ENCODE data around the gene GKN2.
"Not testable (repeated sequence)": the region's sequence is repeated elsewhere in the genome, so short reads cannot be mapped to it uniquely, and the experiment has no call there.

GKN2 gene

DNA sequence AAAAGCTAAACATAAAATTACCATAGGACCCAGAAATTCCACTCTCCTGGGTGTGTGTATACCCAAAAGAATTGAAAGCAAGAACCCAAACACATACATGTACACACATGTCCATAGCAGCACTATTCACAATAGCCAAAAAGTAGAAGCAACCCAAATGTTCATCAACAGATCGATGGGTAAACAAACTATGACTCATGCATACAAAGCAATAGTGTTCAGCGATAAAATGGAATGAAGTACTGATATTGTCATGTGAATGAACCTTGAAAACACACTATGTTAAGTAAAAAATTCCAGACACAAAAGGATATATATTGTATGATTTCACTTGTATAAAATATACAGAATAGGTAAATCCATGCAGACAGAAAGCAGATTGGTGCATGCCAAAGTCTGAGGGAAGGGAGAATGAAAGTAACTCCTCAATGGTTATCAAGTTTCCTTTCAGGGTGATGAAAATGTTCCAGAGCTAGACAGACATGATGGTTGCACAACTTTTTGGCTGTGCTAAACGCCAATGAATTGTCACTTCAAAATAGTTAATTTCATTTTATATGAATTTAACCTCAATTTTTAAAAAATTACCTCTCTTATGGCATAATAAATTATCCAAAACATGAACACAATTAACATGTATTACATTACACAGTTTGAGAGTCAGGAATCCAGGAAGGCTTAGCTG lies 35.5 kb downstream of the GKN2 start:
- DNase-seq = peak; percentile 26

DNA sequence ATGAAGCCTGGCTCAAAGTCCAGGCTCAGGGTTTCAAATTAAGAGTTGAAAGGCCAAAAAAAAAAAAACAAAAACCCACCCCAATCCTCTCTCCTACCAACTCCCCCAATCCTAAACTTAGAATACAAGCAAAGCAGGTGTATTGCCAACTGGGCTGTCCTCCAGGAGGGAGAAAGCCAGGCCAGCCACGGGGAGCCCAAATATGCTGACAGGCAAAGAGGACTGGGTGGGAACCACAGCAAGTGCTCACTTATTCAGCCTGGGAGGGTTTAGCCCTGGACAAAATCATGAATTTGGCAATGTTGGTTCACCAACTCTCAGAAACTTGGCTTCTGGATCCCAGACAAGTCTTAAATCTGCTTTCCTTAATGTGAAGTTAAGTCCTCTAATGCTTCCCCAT lies 36.5 kb downstream of the GKN2 start:
- DNase-seq = no peak

DNA sequence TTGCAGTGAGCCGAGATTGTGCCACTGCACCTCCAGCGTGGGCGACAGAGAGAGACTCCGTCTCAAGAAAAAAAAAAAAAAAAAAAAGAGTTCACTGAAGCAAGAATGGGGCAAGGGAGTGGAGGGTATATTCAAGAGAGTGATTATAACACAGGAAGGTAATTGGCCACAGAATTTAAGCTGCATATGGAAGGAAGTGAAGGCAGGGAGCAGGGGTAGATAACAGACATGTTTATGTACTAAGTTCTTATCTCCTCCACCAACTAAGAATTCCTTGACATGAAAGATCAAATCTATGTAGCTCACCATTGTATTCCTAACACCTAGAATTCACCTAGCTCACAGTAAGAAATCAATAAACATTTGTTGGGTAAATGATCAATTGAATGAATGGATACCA lies 37.3 kb downstream of the GKN2 start:
- no peak for DNase-seq

DNA sequence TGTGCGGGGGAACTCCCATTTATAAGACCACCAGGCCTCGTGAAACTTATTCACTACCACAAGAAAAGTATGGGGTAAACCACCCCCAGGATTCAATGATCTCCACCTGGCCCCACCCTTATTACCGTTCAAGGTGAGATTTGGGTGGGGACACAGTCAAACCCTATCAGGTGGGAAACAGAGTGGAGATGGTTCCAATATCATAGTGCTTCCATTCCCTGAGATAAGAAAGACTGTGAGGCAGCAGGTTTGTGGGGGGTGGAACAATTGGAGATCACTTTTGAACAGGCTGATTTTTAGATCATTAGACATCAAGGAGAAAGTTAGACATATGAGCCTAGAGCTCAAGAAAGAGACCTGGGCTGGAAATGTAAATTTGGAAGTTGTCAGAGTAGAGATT lies 39.3 kb downstream of the GKN2 start:
- DNase-seq = no peak

DNA sequence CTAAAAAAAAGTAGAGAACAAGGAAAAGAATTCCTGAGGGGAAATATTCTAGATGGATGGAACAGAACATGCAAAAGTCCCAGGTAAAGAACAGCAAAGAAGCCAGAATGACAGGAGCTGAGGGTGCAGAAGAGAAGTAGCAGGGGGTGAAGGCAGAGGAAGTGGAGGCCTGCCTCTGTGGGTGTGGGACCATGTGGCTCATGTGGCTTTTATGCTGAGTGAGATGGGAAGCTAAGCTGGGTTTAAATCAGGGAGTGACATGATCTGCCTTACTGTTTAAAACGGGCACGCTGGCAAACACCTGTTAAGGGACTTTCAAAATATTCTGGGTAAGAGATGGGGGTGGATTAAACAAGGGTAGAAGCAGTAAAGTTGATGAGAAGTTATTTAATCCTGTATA lies 40.0 kb downstream of the GKN2 start:
- peak; percentile 70 for DNase-seq

DNA sequence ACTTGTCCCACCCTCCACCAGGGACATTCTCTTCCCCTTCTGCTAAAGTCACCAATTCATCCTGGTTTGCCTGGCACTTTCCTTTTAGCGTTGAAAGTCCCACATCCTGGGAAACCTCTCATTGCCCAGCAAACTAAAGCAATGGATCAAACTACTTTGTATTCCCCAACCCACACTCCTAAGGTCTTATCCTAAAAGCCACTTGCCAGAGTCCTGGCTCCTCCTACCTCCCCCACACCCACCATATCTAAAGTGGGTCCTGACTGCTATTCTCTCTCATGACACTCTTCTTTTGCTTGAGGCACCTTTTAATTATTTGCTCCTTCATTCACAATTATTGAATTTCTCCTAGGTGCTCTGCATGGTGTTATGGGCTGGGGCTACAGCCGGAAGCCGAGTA lies 40.6 kb downstream of the GKN2 start:
- no peak for DNase-seq

DNA sequence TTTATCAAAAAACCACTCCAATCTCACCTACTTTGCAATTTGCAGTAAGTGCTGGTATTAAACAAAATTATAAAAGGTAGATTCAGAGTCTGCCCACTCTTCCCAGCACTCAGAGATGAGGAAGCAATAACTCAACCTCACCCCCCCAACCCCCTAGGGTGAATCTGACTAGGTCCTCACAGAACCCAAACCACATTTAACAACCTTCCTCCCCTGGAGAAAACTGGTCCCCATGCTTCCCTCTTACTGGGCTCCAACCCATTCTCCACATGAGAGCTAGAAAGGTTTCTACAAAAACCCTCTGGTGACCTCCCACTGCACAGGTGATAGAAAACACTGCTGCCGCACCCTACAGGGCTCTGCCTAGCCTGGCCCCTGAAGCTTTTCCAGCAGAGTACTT lies 41.0 kb downstream of the GKN2 start:
- DNase-seq = no peak

DNA sequence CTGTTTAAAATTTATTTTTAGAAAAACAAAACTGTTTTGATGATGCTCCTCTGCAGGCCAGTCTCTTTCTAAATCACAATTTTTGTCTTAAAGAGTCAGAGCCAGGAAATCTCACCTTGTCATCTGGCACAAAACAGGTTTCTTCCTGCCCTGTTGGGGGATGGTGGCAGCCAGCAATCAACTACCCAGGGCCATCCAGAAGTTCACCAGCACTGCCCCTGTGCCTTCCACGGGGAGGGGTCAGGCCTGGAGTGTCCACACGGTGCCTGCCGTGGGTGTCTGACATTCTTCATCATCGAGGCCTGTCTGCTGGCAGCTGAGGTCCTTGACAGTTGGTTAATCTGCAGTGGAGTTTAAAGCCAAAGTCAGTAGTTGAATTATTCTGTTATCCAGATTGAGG lies 41.4 kb downstream of the GKN2 start:
- DNase-seq = no peak

DNA sequence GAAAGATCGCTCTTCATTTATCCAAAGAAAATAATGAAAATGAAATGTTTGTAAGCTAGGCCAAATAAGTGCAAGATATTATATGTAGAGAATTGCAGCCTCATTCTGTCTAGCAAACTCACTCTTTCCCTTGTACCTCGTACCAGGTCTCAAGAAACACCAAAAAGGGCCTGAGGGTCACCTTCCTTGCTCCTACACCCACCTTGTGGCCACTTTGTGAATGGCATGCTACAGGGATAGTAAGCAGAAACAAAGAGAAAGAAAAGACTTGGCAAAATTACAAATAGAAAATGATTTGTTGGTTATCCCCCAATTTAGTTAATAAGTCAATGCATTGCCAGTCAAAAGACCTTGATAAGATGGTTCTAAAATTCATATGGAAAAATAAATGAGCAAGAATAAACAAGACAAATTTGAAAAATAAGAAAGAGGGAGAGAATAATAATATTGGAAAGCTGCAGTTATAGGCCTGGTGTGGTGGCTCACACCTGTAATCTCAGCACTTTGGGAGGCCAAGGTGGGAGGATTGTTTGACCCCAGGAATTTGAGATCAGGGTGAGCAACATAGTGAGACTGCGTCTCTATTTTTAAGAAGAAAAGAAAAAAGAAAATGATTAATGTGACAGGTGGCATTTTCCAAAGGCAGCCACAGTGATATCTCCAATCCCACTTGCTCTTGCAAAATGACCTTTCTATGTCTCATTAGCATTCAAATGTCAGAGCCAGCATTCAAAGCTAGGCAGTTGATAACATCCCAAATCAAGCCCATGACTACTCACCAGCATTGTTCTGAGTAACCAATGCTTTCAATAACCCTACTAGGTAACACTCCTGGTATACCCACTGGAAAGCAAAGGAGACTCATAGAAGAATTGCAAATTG lies 42.7 kb downstream of the GKN2 start:
- DNase-seq = peak; percentile 60

DNA sequence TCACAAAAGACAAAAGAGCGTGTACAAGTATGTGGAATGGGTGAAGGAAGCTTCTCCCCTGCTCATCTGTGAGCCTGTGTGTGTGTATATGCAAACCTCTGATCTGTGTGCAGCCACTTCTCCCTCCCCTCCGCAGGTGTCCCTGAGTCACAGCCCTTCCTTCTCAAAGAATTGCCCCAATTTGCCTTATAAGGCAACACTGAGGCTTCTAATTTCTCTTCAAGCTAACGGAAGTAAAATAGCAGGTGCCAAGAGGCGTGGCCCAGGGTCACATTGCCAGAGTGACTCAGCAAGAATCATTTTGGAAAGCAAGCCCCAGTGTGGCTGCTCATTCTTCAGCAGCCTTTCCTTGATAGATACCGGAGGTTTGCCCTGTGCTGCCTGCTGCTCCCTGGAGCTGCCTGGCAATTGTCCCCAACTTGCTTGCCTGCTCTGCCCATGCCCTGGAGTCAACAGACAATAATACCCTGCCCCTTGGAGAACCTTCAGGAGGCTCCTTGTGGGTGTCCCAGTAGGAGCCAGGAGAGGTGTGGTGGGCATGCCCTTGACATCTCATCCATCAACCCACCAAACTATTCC lies 44.2 kb downstream of the GKN2 start:
- DNase-seq = peak; percentile 70

DNA sequence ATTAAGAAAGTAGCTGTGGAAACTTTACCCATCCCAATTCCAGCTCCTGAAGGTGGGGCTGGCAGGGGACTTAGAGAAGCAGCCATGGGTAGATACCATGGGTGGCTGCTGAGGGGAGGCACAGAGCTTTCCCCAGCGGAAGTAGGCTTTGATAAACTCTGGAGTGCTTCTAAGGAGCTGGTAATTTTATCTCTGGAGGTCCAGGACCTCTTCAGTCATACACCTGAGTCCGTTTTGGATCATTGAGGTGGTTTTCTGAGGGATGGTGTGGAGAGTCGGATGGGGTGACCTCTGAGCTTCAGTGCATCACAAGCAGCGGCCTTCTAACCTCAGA lies 44.8 kb downstream of the GKN2 start:
- no peak for DNase-seq

DNA sequence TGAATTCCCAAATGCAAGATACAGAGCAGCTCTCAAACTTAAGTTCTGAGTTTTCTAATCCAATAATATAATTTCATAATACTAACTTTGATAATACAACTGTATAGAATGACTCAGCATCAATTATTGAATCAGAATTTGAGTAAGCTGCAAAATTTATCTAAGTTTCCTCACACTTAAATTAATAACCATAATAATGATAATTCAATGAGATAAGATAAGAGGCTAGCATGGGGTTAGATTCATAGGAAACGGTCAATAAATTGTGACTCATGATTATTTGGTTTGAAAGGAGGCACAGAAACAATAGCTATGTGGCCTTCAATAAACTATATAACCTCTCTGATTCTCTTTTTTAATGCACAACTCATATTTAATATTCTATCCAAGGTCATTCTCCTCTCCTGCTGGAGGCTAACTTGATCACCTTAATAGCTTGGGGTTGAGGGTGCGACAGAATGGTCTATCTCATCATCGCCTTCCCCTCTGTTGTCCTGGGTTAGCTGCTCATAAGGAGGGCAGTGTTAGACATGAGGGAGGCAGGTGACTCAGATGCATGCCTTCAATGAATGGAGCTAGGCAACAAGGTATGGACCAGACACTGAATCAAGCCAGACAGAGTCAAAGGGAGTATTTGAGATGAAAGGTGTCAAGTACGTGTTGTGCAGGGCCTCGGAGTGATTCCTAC lies 45.3 kb downstream of the GKN2 start:
- no peak for DNase-seq

DNA sequence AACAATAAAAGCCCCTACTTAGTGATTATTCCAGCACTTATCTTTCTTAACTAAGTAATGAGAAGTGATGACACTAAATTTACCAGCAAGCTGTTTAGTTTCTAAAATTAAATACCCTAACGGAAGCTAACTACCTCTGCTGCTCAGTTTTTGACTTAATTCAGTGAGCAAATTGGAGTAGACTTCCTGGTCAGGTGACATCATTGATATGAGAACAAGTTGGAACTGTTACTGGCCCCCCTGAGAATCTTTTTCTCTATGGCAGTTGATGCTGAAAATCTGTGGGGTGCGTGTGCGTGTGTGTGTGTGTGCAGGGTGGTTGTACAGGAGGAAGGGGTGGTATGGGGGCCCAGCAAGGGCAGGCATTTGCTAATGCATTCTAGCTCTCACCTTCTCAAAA lies 46.0 kb downstream of the GKN2 start:
- DNase-seq = no peak

DNA sequence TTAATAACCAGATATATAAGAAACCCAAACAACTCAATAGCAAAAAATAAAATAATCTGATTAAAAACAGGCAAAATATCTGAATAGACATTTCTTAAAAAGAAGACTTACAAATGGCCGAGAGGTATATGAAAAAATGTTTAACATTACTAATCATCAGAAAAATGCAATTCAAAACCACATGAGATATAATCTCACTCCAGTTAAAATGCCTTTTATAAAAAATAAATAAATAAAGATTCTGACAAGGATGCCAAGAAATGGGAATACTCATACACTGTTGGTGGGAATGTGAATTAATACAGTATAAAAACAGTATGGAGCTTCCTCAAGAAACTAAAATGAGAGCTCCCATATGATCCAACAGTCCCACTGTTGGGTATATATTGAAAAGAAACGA lies 47.6 kb downstream of the GKN2 start:
- no peak for DNase-seq

DNA sequence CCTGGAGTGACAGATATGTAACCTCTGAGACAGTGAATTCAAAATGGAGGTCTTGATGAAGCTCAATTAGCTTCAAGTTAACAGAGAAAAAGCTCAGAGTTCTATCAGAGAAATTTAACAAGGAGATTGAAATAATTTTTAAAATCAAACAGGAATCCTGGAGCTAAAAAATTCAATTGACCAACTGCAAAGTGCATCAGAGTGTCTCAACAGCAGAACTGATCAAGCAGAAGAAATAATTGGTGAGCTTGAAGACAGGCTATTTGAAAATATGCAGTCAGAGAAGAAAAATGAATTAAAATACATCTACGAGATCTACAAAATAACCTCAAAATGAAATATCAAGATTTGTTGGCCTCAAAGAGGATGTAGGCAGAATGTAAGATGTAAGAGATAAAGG lies 51.1 kb downstream of the GKN2 start:
- DNase-seq = no peak

DNA sequence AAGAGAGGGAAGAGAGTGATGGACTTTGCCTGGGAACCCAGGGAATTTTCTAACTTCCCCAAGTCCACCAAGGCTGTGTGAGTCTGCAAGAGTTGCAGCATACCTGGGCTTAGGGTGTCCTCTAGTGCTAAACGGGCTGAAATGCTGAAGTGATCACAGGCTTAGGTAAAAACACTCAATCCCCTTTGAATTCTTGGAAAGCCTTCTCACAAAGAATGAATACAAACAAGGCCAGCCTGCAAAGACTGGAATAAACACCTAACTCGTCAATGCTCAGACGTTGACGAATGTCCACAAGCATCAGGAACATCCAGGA lies 51.5 kb downstream of the GKN2 start:
- DNase-seq = peak; percentile 41

DNA sequence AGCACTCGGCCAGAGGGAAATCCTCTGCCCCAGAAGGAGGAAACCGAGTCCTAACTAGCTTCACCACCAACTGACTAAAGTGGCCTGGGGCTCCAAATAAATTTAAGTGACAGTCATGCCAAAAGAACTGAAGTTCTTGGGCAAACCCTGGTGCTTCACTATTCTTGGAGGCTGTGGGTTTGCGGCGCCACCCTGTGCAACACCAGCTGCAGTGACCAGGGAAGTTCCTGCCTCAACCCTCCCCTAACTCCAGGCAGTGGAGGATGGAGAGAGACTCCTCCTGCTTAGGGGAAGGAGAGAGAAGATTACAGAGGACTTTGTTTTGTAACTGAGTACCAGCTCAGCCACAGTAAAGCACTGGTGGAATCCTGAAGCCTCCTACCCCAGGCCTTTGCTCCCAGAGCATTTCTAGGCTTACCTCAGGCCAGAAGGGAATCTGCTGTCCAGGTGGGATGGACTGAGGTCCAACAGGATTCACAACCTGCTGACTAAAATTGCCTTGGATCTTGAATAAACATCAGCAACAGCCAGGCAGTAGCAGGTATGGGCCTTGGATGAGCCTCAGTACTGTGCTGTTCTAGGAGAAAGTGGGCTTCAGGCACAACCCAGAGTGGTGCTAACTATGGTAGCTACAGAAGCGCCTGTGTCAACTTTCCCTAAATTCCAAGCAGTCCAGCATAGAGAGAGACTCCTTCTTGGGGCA lies 52.0 kb downstream of the GKN2 start:
- DNase-seq = peak; percentile 43

DNA sequence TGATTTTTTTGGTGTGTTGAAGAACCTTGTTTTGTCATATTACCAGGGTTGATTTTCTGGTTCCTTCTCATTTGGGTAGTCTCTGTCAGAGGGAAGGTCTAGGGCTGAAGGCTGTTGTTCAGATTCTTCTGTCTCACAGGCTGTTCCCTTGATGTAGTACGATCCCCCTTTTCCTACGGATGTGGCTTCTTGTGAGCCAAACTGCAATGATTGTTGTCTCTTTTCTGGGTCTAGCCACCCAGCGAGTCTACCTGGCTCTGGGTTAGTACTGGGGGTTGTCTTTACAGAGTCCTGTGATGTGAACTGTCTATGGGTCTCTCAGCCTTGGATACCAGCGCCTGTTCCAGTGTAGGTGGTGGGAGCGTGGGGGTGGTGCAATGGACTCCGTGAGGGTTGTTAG lies 56.7 kb downstream of the GKN2 start:
- not testable (repeated sequence) for DNase-seq

All from inflammatory macrophage treated with lipopolysaccharide for 4 hours (primary cell).